ENCODE results near the gene VPS13A. TPM values are rescaled to one million over a fixed set of nuclear protein-coding genes. Genes with fewer than 3 reads are reported as not detected.
"Not testable (repeated sequence)": the region's sequence is repeated elsewhere in the genome, so short reads cannot be mapped to it uniquely, and the experiment has no call there.

The VPS13A gene
- total RNA-seq, 2 donors from 2014 or later = 31.2 to 31.9 TPM

GRCh38 chr9:77277719-77278118 is 100.4 kb downstream of the VPS13A start:
- DNase-seq = no peak
- ATAC-seq = no peak
- intact Hi-C loops (cut with DNase I) = no loop called here

DNA sequence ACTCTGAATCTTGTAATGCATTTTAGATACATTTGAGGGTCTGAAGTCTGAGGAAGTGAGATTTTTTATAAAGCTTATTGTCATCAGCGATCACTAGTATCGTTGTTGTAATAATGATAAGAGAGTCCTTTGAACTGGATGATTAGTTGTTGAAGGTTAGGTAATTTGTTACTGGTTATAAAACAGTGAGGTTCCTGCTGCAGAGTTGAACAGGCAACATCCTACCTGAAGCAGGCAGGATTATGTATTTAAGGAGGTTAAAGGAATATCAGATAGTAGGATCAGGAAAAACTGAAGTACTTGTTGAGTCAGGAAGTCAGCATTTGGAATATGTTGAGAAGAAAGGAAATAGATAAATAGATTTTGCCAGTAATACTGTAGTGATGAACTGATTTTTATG is 106.7 kb downstream of the VPS13A start:
- DNase-seq = no peak
- intact Hi-C loops (cut with DNase I) = no loop called here
- ATAC-seq = no peak

DNA sequence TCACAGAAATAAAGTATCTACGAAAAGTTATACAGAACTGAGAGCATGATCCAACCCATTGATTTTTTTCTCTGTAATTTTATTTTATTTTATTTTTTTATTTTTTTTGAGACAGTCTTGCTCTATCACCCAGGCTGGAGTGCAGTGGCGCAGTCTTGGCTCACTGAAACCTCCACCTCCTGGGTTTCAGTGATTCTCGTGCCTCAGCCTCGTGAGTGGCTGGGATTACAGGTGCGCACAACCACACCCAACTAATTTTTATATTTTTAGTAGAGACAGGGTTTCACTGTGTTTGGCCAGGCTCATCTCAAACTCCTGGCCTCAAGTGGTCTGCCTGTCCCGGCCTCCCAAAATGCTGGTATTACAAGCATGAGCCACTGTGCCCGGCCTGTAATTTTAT is 107.3 kb downstream of the VPS13A start:
- intact Hi-C loops (cut with DNase I) = no loop called here
- no peak for DNase-seq
- ATAC-seq = no peak

DNA sequence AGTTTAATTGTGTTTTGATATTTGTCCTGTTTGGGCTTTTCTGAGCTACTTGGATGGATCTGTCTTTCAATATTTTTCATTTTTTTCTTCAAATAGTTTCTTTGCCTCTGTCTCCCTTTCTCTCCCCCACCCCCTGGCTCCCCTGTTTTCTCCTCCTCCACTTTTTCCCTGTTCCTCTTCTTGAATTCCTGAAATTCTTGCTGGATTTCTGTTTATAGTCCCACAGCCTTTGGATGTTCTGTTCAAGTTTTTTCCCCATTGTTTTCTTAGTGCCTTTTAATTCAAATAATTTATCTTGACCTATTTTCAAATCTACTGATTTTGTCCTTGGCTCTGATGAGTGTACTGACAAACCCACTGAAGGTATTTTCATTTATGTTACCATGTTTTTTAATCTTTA is 113.0 kb downstream of the VPS13A start:
- intact Hi-C loops (cut with DNase I) = no loop called here
- DNase-seq (no peak), ATAC-seq (no peak)

GRCh38 chr9:77291714-77292113 is 114.4 kb downstream of the VPS13A start:
- intact Hi-C loops (cut with DNase I) = no loop called here
- no peak for ATAC-seq
- no peak for DNase-seq

DNA sequence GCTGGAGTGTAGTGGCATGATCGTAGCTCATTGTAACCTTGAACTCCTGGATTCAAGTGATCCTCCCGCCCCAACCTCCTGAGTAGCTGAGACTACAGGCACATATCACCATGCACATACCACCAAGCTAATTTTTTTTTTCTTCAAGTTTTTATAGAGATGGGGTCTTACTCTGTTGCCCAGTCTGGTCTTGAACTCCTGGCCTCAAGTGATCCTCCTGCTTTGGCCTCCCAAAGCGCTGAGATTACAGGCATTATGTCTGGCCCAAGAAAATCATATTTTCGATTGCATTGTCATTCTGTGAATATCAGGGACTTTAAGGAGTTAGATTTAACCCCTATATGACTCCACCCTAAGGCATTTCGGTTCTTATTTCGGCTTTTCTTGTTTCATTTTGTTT is 116.6 kb downstream of the VPS13A start:
- intact Hi-C loops (cut with DNase I) = no loop called here
- DNase-seq (no peak), ATAC-seq (no peak)

- intact Hi-C loops (cut with DNase I) = no loop called here
- ATAC-seq (no peak), DNase-seq (no peak)
These were observed 127.2 kb downstream of the VPS13A start for GRCh38 chr9:77304543-77304942.

DNA sequence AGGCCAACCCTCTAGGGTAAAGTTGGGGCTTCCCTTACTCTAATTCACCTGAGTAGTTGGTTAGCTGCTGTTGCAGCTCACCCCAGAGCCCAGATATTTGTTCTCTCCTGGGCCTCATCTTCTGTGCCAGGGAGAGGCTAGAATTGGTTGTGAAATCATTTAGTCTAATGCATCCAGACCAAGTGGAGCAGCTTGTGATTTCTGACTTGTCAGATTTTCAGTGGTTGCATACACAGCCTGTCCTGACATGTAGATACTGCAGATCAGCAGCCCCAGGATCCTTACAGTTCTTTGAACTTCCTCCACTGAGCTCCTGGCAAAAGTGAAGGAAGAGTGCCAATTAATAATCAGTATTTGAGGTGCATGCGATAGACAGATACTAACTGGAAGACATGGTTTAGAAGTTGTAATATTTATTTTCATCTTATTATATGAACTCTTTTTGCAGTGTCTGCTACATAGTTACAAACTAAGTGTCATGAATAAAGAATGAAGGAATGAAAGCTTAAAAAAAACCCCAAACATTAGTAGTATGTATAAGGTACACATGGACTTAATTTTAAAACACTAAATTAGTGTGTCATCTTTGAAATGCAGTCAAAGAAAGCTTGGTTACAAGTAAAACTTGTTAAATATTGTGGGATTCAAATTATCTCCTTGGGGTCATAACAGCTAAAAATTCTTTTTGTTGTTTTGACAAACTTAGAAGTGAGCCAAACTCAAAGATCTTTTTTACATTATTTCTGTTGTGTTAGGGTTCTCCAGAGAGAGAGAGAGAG is 128.5 kb downstream of the VPS13A start:
- ATAC-seq (no peak), DNase-seq (no peak)
- intact Hi-C loops (cut with DNase I) = no loop called here

GRCh38 chr9:77307166-77307565 is 129.8 kb downstream of the VPS13A start:
- intact Hi-C loops (cut with DNase I) = no loop called here
- no peak for DNase-seq

DNA sequence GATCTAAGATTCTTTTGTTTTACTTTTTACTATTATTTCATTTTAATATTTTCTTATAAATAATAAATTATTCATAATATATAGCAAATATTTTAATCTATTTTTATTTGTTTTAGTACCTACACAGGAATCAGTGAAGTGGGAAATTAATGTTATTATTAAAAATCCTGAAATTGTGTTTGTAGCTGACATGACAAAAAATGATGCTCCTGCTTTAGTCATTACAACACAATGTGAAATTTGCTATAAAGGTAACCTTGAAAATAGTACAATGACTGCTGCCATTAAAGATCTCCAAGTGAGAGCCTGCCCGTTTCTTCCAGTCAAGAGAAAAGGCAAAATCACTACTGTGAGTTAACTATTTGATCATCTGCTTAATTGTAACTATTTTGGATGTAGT is 138.7 kb downstream of the VPS13A start:
- DNase-seq = no peak
- ATAC-seq = no peak
- intact Hi-C loops (cut with DNase I) = no loop called here

More at GRCh38 chr9:77307166-77307565, 129.8 kb downstream of the VPS13A start:
- no peak for ATAC-seq

- no peak for DNase-seq
- no peak for ATAC-seq
- intact Hi-C loops (cut with DNase I) = no loop called here
These were observed 147.7 kb downstream of the VPS13A start for GRCh38 chr9:77325058-77325457.

- intact Hi-C loops (cut with DNase I) = no loop called here
- DNase-seq = no peak
- ATAC-seq = no peak
These were observed 150.8 kb downstream of the VPS13A start for GRCh38 chr9:77328102-77328501.

- DNase-seq = no peak
- intact Hi-C loops (cut with DNase I) = no loop called here
- ATAC-seq = no peak
These were observed 192.7 kb downstream of the VPS13A start for GRCh38 chr9:77370064-77370463.

DNA sequence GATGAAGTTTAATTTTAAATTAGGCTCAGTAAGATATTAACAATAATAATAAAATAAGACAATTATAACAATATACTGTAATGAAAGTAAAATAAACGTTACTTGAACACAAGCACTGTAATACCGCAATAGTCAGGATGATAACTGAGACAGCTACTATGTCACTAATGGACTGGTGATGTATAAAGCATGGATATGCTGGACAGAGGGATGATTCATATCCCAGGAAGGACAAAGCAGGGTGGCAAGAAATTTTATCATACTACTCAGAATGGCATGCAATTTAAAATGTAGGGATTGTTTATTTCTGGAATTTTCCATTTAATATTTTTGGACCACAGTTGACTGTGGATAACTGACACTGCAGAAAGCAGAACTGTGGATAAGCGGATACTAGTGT is 196.9 kb downstream of the VPS13A start:
- ATAC-seq (no peak), DNase-seq (no peak)
- intact Hi-C loops (cut with DNase I) = no loop called here

GRCh38 chr9:77375956-77376532 is 198.7 kb downstream of the VPS13A start:
- ATAC-seq (no peak), DNase-seq (no peak)
- intact Hi-C loops (cut with DNase I) = no loop called here

GRCh38 chr9:77384406-77384805 is 207.1 kb downstream of the VPS13A start:
- ATAC-seq = no peak

DNA sequence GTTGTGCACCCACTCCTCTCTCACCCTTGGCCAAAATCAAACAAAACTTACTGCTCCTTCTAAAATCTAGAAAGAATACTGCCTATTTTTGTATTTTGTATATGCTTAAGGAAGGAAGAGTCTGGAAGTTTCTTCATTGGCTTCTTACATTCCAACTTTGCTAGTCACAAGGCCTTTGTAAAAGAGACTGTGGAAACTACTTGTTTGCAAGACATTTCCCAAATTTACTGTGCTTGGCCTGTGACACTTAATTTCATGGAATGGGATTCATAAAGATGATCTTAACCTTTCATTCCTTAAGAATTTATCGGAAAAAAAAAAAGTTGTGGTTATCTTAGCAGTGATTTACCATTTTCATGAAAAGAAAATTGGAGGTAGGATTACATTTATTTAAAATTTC is 208.9 kb downstream of the VPS13A start:
- intact Hi-C loops (cut with DNase I) = no loop called here
- ATAC-seq (no peak), DNase-seq (no peak)

More at GRCh38 chr9:77384406-77384805, 207.1 kb downstream of the VPS13A start:
- no peak for DNase-seq
- intact Hi-C loops (cut with DNase I) = no loop called here

DNA sequence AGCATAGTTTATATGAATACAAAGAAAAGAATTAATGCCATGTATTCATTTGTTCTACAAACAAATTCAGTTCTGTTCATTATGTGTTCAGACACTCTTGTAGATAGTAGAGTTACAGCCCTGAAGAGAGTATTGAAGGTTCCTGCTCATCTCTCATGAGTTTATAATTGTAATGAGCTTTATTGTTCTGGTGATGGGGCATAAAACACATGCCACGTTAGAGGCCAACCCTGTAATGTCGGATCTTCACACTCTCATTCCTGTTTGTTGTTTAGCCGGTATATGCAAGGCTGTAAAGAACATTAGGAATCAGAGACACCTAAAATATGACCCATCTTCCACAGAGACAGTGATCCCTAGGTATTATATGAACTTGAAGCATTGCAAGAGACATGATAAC is 214.5 kb downstream of the VPS13A start:
- DNase-seq = no peak
- intact Hi-C loops (cut with DNase I) = no loop called here
- no peak for ATAC-seq

- DNase-seq = no peak
- ATAC-seq = no peak
- intact Hi-C loops (cut with DNase I) = no loop called here
These were observed 215.0 kb downstream of the VPS13A start for GRCh38 chr9:77392328-77392727.

GRCh38 chr9:77398581-77398980 is 221.2 kb downstream of the VPS13A start:
- intact Hi-C loops (cut with DNase I); ATAC-seq; DNase-seq: not testable (repeated sequence)

DNA sequence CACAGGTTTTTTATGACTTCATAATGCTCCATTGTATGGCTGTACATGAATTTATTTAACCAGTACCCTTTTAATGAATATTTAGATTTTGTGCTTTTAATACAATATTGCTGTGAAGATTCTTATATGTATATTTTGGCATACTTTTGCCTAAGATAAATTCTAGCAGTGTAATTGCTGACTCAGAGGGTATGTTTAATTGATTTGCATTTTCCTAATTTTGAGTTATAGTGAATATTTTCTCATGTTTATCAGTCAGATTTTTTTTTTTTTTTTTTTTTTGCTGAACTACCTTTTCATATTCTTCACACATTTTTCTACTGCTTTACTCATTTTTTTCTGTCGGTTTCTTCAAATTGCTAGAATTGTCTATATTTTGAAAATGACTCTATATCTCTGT is 222.6 kb downstream of the VPS13A start:
- DNase-seq (no peak), ATAC-seq (no peak)
- intact Hi-C loops (cut with DNase I) = no loop called here
